Fibroblast of lung (primary cell): ENCODE results near the gene ZFPM1. TPM values are rescaled to one million over a fixed set of nuclear protein-coding genes. Genes with fewer than 3 reads are reported as not detected.

ENCODE experiments used
- DNase-seq, 2 donors: peaks; one replicate each; pipeline versions ENCODE4 v3.0.0 to v3.0.0-alpha.2; 2010; ENCODE audit warnings: low read depth in 2 of 2
- H2AFZ ChIP-seq: 2 replicates; pipeline ENCODE4 v1.5.1; 2012; ENCODE audit warnings: low read length, control low read depth, inconsistent platforms
- H3K27ac ChIP-seq: 2 replicates; pipeline ENCODE4 v1.5.1; 2011; ENCODE audit warnings: low read length, control low read depth; ENCODE audit not compliant: insufficient read depth
- H3K27me3 ChIP-seq: 2 replicates; pipeline ENCODE4 v1.5.1; 2011; ENCODE audit warnings: mild to moderate bottlenecking, low read length; ENCODE audit not compliant: control insufficient read depth, insufficient read depth
- H3K36me3 ChIP-seq: 2 replicates; pipeline ENCODE4 v1.5.1; 2011; ENCODE audit warnings: low read length; ENCODE audit not compliant: control insufficient read depth, insufficient read depth
- H3K4me1 ChIP-seq: 2 replicates; pipeline ENCODE4 v1.5.1; 2011; ENCODE audit warnings: low read length; ENCODE audit not compliant: control insufficient read depth, insufficient read depth; ENCODE audit errors: extremely low read depth
- H3K4me2 ChIP-seq: 2 replicates; pipeline ENCODE4 v1.5.1; 2011; ENCODE audit warnings: low read length, control low read depth; ENCODE audit not compliant: insufficient read depth; ENCODE audit errors: extremely low read depth
- H3K4me3 ChIP-seq, 4 experiments: fragments of 200-600 bp in 1 of 4; sonication (generic) in 1 of 4; replicated peaks in 1 of 4; 2 replicates each; pipeline ENCODE4 v1.5.1; 2011 to 2016; ENCODE audit warnings: low read length in 4 of 4, low read depth in 3 of 4, mild to moderate bottlenecking in 3 of 4, control low read depth in 2 of 4, inconsistent platforms in 1 of 4, mixed read lengths in 1 of 4; ENCODE audit not compliant: insufficient read depth in 1 of 4; ENCODE audit errors: control extremely low read depth in 1 of 4
- H3K79me2 ChIP-seq: 2 replicates; pipeline ENCODE4 v1.5.1; 2012; ENCODE audit warnings: mild to moderate bottlenecking, low read length, inconsistent platforms; ENCODE audit not compliant: control insufficient read depth, insufficient read depth
- H3K9ac ChIP-seq: 2 replicates; pipeline ENCODE4 v1.5.1; 2011; ENCODE audit warnings: mild to moderate bottlenecking, low read length, control low read depth; ENCODE audit not compliant: insufficient read depth
- H3K9me3 ChIP-seq: 2 replicates; pipeline ENCODE4 v1.5.1; 2012; ENCODE audit warnings: low read depth, low read length; ENCODE audit not compliant: control insufficient read depth, insufficient read depth
- H4K20me1 ChIP-seq: 2 replicates; pipeline ENCODE4 v1.5.1; 2011; ENCODE audit warnings: low read length; ENCODE audit not compliant: control insufficient read depth, insufficient read depth; ENCODE audit errors: extremely low read depth
- EZH2 ChIP-seq: IDR thresholded peaks from 2 replicates; pipeline ENCODE4 v1.5.1; 2012; ENCODE audit warnings: low read length, control low read depth, mild to moderate bottlenecking; ENCODE audit errors: missing control alignments
- polyA plus RNA-seq, 2 donors: library from polyadenylated mRNA; depleted of rRNA in 1 of 2; stranded (reverse) in 1 of 2; unstranded in 1 of 2; fragments of >200 nt; gene quantifications; 2 replicates each; pipeline ENCODE4 v1.2.1, GENCODE V29; 2011 to 2012; ENCODE audit warnings: missing spikeins in 1 of 2
- total RNA-seq: library from RNA; depleted of rRNA; stranded (reverse); fragments of >200 nt; gene quantifications from 2 replicates; pipeline ENCODE4 v1.2.1, GENCODE V29; 2014
- TF ChIP-seq, protein P1 (sequence below), 2 donors: IDR thresholded peaks in 1 of 2; conservative IDR thresholded peaks in 1 of 2; 1 replicate in 1 of 2; 2 replicates in 1 of 2; pipeline ENCODE4 v1.5.1; 2011 to 2012; ENCODE audit warnings: low read length in 2 of 2, control low read depth in 1 of 2, inconsistent platforms in 1 of 2, low read depth in 1 of 2, mild to moderate bottlenecking in 1 of 2

Gene ZFPM1
- total and polyA plus RNA-seq, 2 donors (not counting 1 experiment from before 2014, with no cell fraction given): 0.27 to 1.7 TPM

DNA sequence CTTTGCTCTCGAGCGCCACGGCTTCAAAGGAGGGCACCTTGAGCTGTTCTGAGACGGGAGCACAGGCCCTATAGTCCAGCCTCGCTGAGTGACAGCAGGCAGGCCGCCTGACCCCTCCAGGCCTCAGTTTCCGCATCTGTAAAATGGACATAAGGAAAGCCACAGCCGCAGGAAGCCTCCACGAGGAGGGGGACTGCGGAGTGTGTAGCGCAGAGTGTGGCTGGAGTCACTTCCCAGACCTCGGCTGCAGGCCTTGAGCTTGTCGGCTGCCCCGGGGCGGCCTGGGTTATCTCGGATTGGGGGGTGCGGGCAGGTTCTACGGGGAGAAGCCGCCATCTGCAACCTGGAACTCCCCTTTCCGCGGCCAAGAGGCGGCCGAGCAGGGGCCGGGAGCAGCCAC lies 40.8 kb downstream of the ZFPM1 start:
- no peak overlapping the region for H2AFZ ChIP-seq
- no peak overlapping the region for H3K27ac ChIP-seq
- H3K27me3 ChIP-seq: no peaks in the 10 kb centered on the region
- no peaks in the 10 kb centered on the region for H3K79me2 ChIP-seq
- no peak overlapping the region for H3K9ac ChIP-seq
- H3K4me2 ChIP-seq: no peak overlapping the region
- no peaks in the 10 kb centered on the region for H3K4me1 ChIP-seq
- no peak overlapping the region for H3K4me3 ChIP-seq
- H3K9me3 ChIP-seq: no peaks in the 10 kb centered on the region
- no peak for DNase-seq
- no peaks in the 10 kb centered on the region for H3K36me3 ChIP-seq
- TF ChIP-seq EZH2: no peak
- TF ChIP-seq, protein P1, sequence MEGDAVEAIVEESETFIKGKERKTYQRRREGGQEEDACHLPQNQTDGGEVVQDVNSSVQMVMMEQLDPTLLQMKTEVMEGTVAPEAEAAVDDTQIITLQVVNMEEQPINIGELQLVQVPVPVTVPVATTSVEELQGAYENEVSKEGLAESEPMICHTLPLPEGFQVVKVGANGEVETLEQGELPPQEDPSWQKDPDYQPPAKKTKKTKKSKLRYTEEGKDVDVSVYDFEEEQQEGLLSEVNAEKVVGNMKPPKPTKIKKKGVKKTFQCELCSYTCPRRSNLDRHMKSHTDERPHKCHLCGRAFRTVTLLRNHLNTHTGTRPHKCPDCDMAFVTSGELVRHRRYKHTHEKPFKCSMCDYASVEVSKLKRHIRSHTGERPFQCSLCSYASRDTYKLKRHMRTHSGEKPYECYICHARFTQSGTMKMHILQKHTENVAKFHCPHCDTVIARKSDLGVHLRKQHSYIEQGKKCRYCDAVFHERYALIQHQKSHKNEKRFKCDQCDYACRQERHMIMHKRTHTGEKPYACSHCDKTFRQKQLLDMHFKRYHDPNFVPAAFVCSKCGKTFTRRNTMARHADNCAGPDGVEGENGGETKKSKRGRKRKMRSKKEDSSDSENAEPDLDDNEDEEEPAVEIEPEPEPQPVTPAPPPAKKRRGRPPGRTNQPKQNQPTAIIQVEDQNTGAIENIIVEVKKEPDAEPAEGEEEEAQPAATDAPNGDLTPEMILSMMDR (conservative IDR thresholded peaks at IDR 0.05 in 1 of 2, IDR thresholded peaks at IDR 0.05 in 1 of 2; ENCODE audit: low read depth in 1 of 2, low read length in 2 of 2): no peak
- no peaks in the 10 kb centered on the region for H4K20me1 ChIP-seq

DNA sequence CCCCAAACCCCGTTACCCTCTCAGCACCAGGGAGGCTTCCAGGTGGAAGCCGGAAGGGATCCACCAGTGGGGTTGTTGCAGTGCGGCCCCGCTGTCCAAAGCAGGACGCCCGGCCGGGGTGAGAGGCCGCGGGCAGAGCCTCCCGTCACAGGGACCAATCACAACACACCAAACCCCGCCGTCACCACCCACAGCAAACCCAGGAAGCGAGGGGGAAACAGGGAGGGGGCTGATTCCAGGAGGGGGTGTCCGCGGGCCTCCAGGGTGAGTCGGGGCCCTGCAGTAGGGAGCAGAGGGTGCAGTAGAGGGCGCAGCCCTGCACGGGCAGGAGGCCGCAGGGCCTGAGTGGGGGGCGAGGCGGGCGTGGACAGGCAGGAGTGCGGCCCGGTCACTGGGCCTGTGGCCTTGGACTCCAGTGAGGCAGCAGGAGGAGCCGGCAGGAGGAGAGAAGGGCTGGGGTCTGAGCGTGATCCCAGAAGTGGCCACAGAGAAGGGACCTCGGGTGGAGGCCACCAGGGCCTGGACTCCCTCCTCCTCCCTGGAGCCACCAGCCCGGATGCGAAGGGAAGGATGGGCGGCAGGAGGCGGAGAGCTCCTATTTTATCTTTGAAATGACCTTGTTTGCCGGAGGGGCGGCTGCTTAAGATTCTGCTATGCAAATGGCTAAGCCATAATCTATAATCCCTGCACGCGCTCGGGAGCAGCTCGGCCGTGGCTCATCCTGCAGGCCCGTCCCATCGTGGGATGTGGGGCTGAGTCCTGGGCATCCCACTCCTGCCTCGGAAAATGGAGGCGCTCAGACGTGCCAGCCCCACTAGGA lies 41.5 kb downstream of the ZFPM1 start:
- Histone ChIP-seq H3K4me1 (no peaks in the 10 kb centered on the region), H4K20me1 (no peaks in the 10 kb centered on the region), H3K4me3 (no peak overlapping the region), H3K9me3 (no peaks in the 10 kb centered on the region), H3K27me3 (no peaks in the 10 kb centered on the region), H2AFZ (no peak overlapping the region), H3K27ac (no peak overlapping the region), H3K9ac (no peak overlapping the region), H3K79me2 (no peaks in the 10 kb centered on the region), H3K36me3 (no peaks in the 10 kb centered on the region), H3K4me2 (no peak overlapping the region)
- no peak for TF ChIP-seq EZH2
- TF ChIP-seq, protein P1 (conservative IDR thresholded peaks at IDR 0.05 in 1 of 2, IDR thresholded peaks at IDR 0.05 in 1 of 2; ENCODE audit: low read depth in 1 of 2, low read length in 2 of 2): no peak
- no peak for DNase-seq

GRCh38 chr16:88495268-88495772 lies 42.2 kb downstream of the ZFPM1 start:
- TF ChIP-seq, protein P1 (conservative IDR thresholded peaks at IDR 0.05 in 1 of 2, IDR thresholded peaks at IDR 0.05 in 1 of 2; ENCODE audit: low read depth in 1 of 2, low read length in 2 of 2): no peak
- TF ChIP-seq EZH2: no peak

More at GRCh38 chr16:88495268-88495772, 42.2 kb downstream of the ZFPM1 start:
- Histone ChIP-seq H3K27ac (no peak overlapping the region), H3K4me1 (no peaks in the 10 kb centered on the region), H4K20me1 (no peaks in the 10 kb centered on the region), H3K9ac (no peak overlapping the region), H3K9me3 (no peaks in the 10 kb centered on the region), H2AFZ (no peak overlapping the region), H3K4me3 (no peak overlapping the region), H3K79me2 (no peaks in the 10 kb centered on the region), H3K27me3 (no peaks in the 10 kb centered on the region), H3K36me3 (no peaks in the 10 kb centered on the region), H3K4me2 (no peak overlapping the region)
- DNase-seq: no peak
